ENCODE results near the gene ATG5.

Gene ATG5

GRCh38 chr6:106143665-106144064 is 181.9 kb downstream of the ATG5 start:
- no peaks in the 10 kb centered on the region for H3K36me3 ChIP-seq
- intact Hi-C loops (cut with DNase I; ENCODE audit: low total_unique reads), result no loop called here
- H3K4me3 ChIP-seq, result no peak overlapping the region
- peaks cover 0 to 6% of the 10 kb centered on the region in 2 donors for H3K27me3 ChIP-seq
- no peak overlapping the region for H3K27ac ChIP-seq
- TF ChIP-seq CTCF (IDR thresholded peaks at IDR 0.05), result no peak
- no peak for DNase-seq
- no peaks in the 10 kb centered on the region for H3K9me3 ChIP-seq
- H3K4me1 ChIP-seq, result no peaks in the 10 kb centered on the region

DNA sequence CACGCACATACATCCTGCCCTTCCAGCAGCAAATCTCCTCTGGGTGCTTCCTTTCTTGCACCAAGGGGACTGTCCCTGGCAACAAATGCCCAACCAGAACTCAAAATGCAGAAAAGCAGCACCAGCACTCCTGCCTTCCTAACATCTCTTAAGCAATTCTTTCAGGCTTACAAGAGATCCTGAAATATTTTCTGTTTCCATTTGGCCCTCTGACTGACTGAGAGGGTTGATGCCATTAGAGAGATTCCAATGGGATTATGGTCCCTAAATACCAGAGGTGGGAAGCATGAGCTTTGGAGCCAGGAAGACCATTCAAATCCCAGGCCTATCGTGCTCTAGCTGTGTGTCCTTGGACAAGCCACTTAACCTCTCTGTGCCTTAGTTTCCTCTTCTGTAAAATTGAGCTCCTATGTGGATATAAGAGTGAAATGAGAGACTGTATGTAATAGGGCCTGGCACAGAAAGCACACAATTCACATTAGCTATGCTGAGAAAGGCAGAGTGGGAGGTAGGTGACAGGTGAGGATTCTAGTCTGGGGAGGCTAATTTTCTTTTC is 182.6 kb downstream of the ATG5 start:
- no peak overlapping the region for H3K4me3 ChIP-seq
- H3K36me3 ChIP-seq, result no peaks in the 10 kb centered on the region
- intact Hi-C loops (cut with DNase I; ENCODE audit: low total_unique reads), result no loop called here
- TF ChIP-seq CTCF (IDR thresholded peaks at IDR 0.05), result no peak
- H3K4me1 ChIP-seq, result no peaks in the 10 kb centered on the region
- no peaks in the 10 kb centered on the region for H3K9me3 ChIP-seq
- no peak overlapping the region for H3K27ac ChIP-seq
- DNase-seq, result no peak
- H3K27me3 ChIP-seq, result peaks cover 0 to 6% of the 10 kb centered on the region in 2 donors

- Histone ChIP-seq H3K27ac (no peak overlapping the region), H3K4me1 (no peaks in the 10 kb centered on the region), H3K4me3 (no peak overlapping the region), H3K9me3 (no peaks in the 10 kb centered on the region), H3K36me3 (no peaks in the 10 kb centered on the region), H3K27me3 (peaks cover 0 to 6% of the 10 kb centered on the region in 2 donors)
- no peak for DNase-seq
- TF ChIP-seq CTCF (IDR thresholded peaks at IDR 0.05), result no peak
- intact Hi-C loops (cut with DNase I; ENCODE audit: low total_unique reads), result no loop called here
These were observed 183.9 kb downstream of the ATG5 start for GRCh38 chr6:106141441-106142237.

DNA sequence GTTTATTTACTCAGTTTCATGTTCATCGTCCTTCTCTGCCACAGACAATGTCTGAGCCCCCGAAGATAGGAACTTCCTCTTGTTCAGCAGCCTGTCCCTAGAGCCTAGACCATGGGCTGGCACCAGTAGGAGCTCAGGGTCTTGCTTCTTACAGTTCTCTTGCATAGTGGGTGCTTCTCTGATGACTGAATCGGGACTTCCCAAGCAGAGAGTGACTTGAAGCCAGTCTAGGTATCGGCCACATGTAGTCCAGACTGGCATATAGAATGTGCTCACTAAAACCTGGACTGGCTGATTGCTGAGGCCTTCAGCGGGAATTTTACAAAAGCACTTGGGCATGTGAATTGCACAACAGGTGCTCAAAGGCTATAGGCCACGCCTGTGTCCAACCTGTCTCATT is 187.4 kb downstream of the ATG5 start:
- Histone ChIP-seq H3K4me3 (no peak overlapping the region), H3K27me3 (peaks cover 0 to 10% of the 10 kb centered on the region in 2 donors), H3K4me1 (no peaks in the 10 kb centered on the region), H3K9me3 (no peaks in the 10 kb centered on the region), H3K27ac (no peak overlapping the region), H3K36me3 (no peaks in the 10 kb centered on the region)
- TF ChIP-seq CTCF (IDR thresholded peaks at IDR 0.05), result no peak
- no peak for DNase-seq
- intact Hi-C loops (cut with DNase I; ENCODE audit: low total_unique reads), result no loop called here

DNA sequence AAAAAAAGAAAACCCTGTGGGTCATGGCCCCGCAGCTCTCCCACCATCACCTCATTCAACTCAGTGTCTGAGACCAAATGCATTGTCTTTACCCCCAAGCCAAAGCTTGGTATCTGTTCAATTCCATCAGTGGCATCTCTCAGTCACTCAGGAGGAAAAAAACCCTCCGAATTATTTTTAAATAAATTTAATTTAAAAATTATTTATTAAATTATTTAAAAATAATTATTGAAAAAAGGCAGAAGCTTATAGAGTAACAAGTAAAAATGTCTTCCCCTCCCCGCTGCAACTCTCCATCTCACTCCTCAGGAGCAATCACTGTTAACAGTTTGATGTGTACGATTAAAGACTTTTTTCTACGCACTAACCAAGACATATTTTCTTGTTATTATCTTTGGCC is 188.7 kb downstream of the ATG5 start:
- H3K27ac ChIP-seq, result no peak overlapping the region

More for the DNA sequence above, 188.7 kb downstream of the ATG5 start:
- H3K9me3 ChIP-seq, result no peaks in the 10 kb centered on the region
- TF ChIP-seq CTCF (IDR thresholded peaks at IDR 0.05), result no peak
- intact Hi-C loops (cut with DNase I; ENCODE audit: low total_unique reads), result no loop called here
- DNase-seq, result no peak
- no peak overlapping the region for H3K4me3 ChIP-seq
- no peaks in the 10 kb centered on the region for H3K36me3 ChIP-seq
- H3K4me1 ChIP-seq, result no peaks in the 10 kb centered on the region
- H3K27me3 ChIP-seq, result peaks cover 0 to 8% of the 10 kb centered on the region in 2 donors
